ENCODE results near the gene KDR. TPM values are rescaled to one million over a fixed set of nuclear protein-coding genes. Genes with fewer than 3 reads are reported as not detected.

KDR gene
- total and polyA plus RNA-seq, 9 donors, result 6.0 to 36.4 (median 13.9) TPM

DNA sequence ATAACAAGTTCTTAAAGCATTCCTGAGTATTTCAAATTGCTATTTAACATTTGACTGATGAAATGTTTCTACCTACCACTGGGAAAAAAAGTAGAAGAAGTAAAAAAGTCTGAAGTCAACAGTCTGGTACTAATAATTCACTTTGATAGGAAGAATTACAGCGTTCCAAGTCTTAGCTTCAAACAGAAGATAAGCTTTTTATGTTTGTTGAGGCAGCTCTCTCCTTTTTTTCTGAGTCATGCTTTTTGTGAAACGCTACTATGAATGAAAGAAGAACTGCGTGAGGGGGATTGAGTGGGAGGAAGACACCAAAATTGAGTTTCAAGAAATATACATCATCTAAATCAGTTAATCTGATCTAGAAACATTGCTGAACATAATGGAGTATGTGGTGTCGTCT is 13.0 kb upstream of the KDR start:
- no peak for TF ChIP-seq POLR2A (IDR thresholded peaks at IDR 0.05)
- TF ChIP-seq EP300 (IDR thresholded peaks at IDR 0.05), result no peak
- TF ChIP-seq, protein P1, sequence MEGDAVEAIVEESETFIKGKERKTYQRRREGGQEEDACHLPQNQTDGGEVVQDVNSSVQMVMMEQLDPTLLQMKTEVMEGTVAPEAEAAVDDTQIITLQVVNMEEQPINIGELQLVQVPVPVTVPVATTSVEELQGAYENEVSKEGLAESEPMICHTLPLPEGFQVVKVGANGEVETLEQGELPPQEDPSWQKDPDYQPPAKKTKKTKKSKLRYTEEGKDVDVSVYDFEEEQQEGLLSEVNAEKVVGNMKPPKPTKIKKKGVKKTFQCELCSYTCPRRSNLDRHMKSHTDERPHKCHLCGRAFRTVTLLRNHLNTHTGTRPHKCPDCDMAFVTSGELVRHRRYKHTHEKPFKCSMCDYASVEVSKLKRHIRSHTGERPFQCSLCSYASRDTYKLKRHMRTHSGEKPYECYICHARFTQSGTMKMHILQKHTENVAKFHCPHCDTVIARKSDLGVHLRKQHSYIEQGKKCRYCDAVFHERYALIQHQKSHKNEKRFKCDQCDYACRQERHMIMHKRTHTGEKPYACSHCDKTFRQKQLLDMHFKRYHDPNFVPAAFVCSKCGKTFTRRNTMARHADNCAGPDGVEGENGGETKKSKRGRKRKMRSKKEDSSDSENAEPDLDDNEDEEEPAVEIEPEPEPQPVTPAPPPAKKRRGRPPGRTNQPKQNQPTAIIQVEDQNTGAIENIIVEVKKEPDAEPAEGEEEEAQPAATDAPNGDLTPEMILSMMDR (IDR thresholded peaks at IDR 0.05), result no peak
- intact Hi-C loops (cut with DNase I), result loop anchor here in 1 of 4 donors (10.0 kb wide), 1 partner anchor 156 kb away; no protein-coding TSS in a partner anchor
- no peak for DNase-seq
- Histone ChIP-seq H3K9me3 (no peaks in the 10 kb centered on the region), H3K27me3 (no peaks in the 10 kb centered on the region), H3K4me1 (ENCODE audit: insufficient read depth) (no peaks in the 10 kb centered on the region), H3K36me3 (no peaks in the 10 kb centered on the region), H3K4me3 (no peak overlapping the region), H3K27ac (no peak overlapping the region)
- 10 to 15% (median 10%) methylated on average over 4 of the region's 4 CpGs for WGBS, 3 donors

GRCh38 chr4:55136634-55137033 is 11.2 kb upstream of the KDR start:
- Histone ChIP-seq H3K27me3 (no peaks in the 10 kb centered on the region), H3K36me3 (no peaks in the 10 kb centered on the region), H3K9me3 (no peaks in the 10 kb centered on the region), H3K27ac (no peak overlapping the region), H3K4me1 (ENCODE audit: insufficient read depth) (no peaks in the 10 kb centered on the region), H3K4me3 (no peak overlapping the region)
- 69 to 73% (median 72%) methylated on average over 2 of the region's 2 CpGs for WGBS, 3 donors
- intact Hi-C loops (cut with DNase I), result loop anchor here in 1 of 4 donors (10.0 kb wide), 1 partner anchor 158 kb away; no protein-coding TSS in a partner anchor
- DNase-seq, result no peak
- TF ChIP-seq EP300 (IDR thresholded peaks at IDR 0.05) (no peak), POLR2A (IDR thresholded peaks at IDR 0.05) (no peak)
- TF ChIP-seq, protein P1 (IDR thresholded peaks at IDR 0.05), result no peak

GRCh38 chr4:55133951-55134350 is 8.6 kb upstream of the KDR start:
- TF ChIP-seq POLR2A (IDR thresholded peaks at IDR 0.05) (no peak), EP300 (IDR thresholded peaks at IDR 0.05) (no peak)
- TF ChIP-seq, protein P1 (IDR thresholded peaks at IDR 0.05), result no peak
- Histone ChIP-seq H3K36me3 (no peaks in the 10 kb centered on the region), H3K27me3 (no peaks in the 10 kb centered on the region), H3K4me3 (no peak overlapping the region), H3K27ac (no peak overlapping the region), H3K9me3 (no peaks in the 10 kb centered on the region), H3K4me1 (ENCODE audit: insufficient read depth) (no peaks in the 10 kb centered on the region)
- intact Hi-C loops (cut with DNase I), result loop anchor here in 1 of 4 donors (10.0 kb wide), 1 partner anchor 161 kb away; no protein-coding TSS in a partner anchor
- WGBS, 3 donors, result 75 to 88% (median 81%) methylated on average over 3 of the region's 3 CpGs
- DNase-seq, result no peak

GRCh38 chr4:55132775-55133174 is 7.4 kb upstream of the KDR start:
- TF ChIP-seq POLR2A (IDR thresholded peaks at IDR 0.05), result no peak
- Histone ChIP-seq H3K4me3 (no peak overlapping the region), H3K36me3 (no peaks in the 10 kb centered on the region), H3K27ac (no peak overlapping the region), H3K27me3 (no peaks in the 10 kb centered on the region), H3K4me1 (ENCODE audit: insufficient read depth) (no peaks in the 10 kb centered on the region), H3K9me3 (no peaks in the 10 kb centered on the region)
- intact Hi-C loops (cut with DNase I), result loop anchor here in 1 of 4 donors (10.0 kb wide), 1 partner anchor 162 kb away; no protein-coding TSS in a partner anchor
- WGBS, 3 donors, result 95 to 100% (median 96%) methylated on average over 1 of the region's 1 CpG
- DNase-seq, result no peak

GRCh38 chr4:55127521-55127920 is 2.1 kb upstream of the KDR start:
- intact Hi-C loops (cut with DNase I), result no loop called here
- H3K4me3 ChIP-seq, result no peak overlapping the region
- no peaks in the 10 kb centered on the region for H3K27me3 ChIP-seq
- H3K9me3 ChIP-seq, result no peaks in the 10 kb centered on the region
- no peaks in the 10 kb centered on the region for H3K4me1 ChIP-seq (ENCODE audit: insufficient read depth)
- H3K27ac ChIP-seq, result no peak overlapping the region
- no peak for TF ChIP-seq POLR2A (IDR thresholded peaks at IDR 0.05)
- no peak for DNase-seq
- no peaks in the 10 kb centered on the region for H3K36me3 ChIP-seq
- WGBS, 3 donors, result 42 to 59% (median 57%) methylated on average over 4 of the region's 4 CpGs

Data from ovary (tissue), 9 donors.